HEK293 (cell line): ENCODE data around the gene AIG1.

Experiments
- REST ChIP-seq: fragments of 450-650 bp; formaldehyde crosslinking; IDR thresholded peaks from 2 replicates; pipeline ENCODE4 v1.5.1; 2016; ENCODE audit warnings: missing biosample characterization, missing genetic modification characterization
- ZNF426 ChIP-seq: fragments of 450-650 bp; formaldehyde crosslinking; IDR thresholded peaks from 2 replicates; pipeline ENCODE4 v1.5.1; 2017; ENCODE audit warnings: missing biosample characterization, missing genetic modification characterization, mild to moderate bottlenecking, inconsistent platforms, moderate library complexity
- ZNF501 ChIP-seq: fragments of 450-650 bp; formaldehyde crosslinking; IDR thresholded peaks from 2 replicates; pipeline ENCODE4 v1.5.1; 2016; ENCODE audit warnings: missing biosample characterization, missing genetic modification characterization

- TF ChIP-seq ZNF426 (tag by site-specific recombination) (no peak), ZNF501 (tag by site-specific recombination) (no peak), REST (tag by site-specific recombination) (no peak)
These were observed 1.9 kb downstream of the AIG1 start for GRCh38 chr6:143062551-143062950.
